PC-3 (cell line): Measurements from ENCODE around the gene SLC4A2. TPM values are rescaled to one million over a fixed set of nuclear protein-coding genes. Genes with fewer than 3 reads are reported as not detected.

Source experiments
- ATAC-seq: fragments of 200-7000 bp; cut with Tn5 transposase; 2 replicates; pipeline ENCODE4 v1.9.1; 2020; ENCODE audit warnings: mild to moderate bottlenecking, moderate library complexity
- BruUV-seq: library from RNA; stranded (reverse); fragments of 400-500 nt; replicated peaks from 2 replicates; lab custom pipeline; 2021; lab: Mats Ljungman, UMichigan
- CTCF ChIA-PET: fragments of 300-600 bp; sonication (Branson Sonifier 250); formaldehyde crosslinking; loops from one replicate; lab custom pipeline; 2022; ENCODE audit warnings: antibody characterized with exemption; lab: Charles Lee
- POLR2A ChIA-PET: fragments of 300-600 bp; sonication (Branson Sonifier 250); formaldehyde crosslinking; loops from one replicate; lab custom pipeline; 2022; ENCODE audit warnings: antibody characterized with exemption; ENCODE audit not compliant: unreplicated experiment; lab: Charles Lee
- DNase-seq: peaks from one replicate; pipeline ENCODE4 v3.0.0-alpha.2; 2015
- H2AFZ ChIP-seq: fragments of 300-600 bp; sonication (generic); 2 replicates; pipeline ENCODE4 v1.6.0; 2016; ENCODE audit warnings: antibody characterized with exemption, low read length
- H3F3A ChIP-seq: fragments of 300-600 bp; sonication (generic); one replicate; pipeline ENCODE4 v1.6.0; 2017; ENCODE audit warnings: antibody characterized with exemption, low read length, control low read depth, mild to moderate bottlenecking; ENCODE audit not compliant: unreplicated experiment
- H3K27ac ChIP-seq: fragments of 300-600 bp; sonication (generic); 2 replicates; pipeline ENCODE4 v1.5.1; 2016; ENCODE audit warnings: mild to moderate bottlenecking, low read length
- H3K27me3 ChIP-seq: fragments of 300-600 bp; sonication (generic); 2 replicates; pipeline ENCODE4 v1.6.1; 2016; ENCODE audit warnings: low read length, mixed read lengths
- H3K36me3 ChIP-seq: fragments of 300-600 bp; sonication (generic); 2 replicates; pipeline ENCODE4 v1.6.1; 2016; ENCODE audit warnings: low read depth, mixed run types, low read length, mixed read lengths
- H3K4me1 ChIP-seq: fragments of 300-600 bp; sonication (generic); 2 replicates; pipeline ENCODE4 v1.5.1; 2016; ENCODE audit warnings: low read length; ENCODE audit not compliant: insufficient read depth
- H3K4me2 ChIP-seq: fragments of 300-600 bp; sonication (generic); 2 replicates; pipeline ENCODE4 v1.6.0; 2016; ENCODE audit warnings: low read length
- H3K4me3 ChIP-seq: fragments of 300-600 bp; sonication (generic); 2 replicates; pipeline ENCODE4 v1.5.1; 2016; ENCODE audit warnings: mild to moderate bottlenecking, low read length, mixed read lengths
- H3K79me2 ChIP-seq: fragments of 300-600 bp; sonication (generic); 2 replicates; pipeline ENCODE4 v1.6.1; 2017; ENCODE audit warnings: low read length, mixed read lengths
- H3K9ac ChIP-seq: fragments of 300-600 bp; sonication (generic); 2 replicates; pipeline ENCODE4 v1.6.0; 2016; ENCODE audit warnings: mild to moderate bottlenecking, low read length
- H3K9me2 ChIP-seq: fragments of 300-600 bp; sonication (generic); replicated peaks from 2 replicates; pipeline ENCODE4 v1.6.1; 2016; ENCODE audit warnings: mixed run types, low read length, mixed read lengths
- H3K9me3 ChIP-seq: fragments of 300-600 bp; sonication (generic); 2 replicates; pipeline ENCODE4 v1.6.1; 2016; ENCODE audit warnings: low read length, mixed read lengths
- H4K20me1 ChIP-seq: fragments of 300-600 bp; sonication (generic); 2 replicates; pipeline ENCODE4 v1.6.1; 2016; ENCODE audit warnings: low read length, mixed read lengths
- EZH2 ChIP-seq: fragments of 300-600 bp; sonication (generic); IDR thresholded peaks from one replicate; pipeline ENCODE4 v1.6.1; 2017; ENCODE audit warnings: antibody characterized with exemption, mild to moderate bottlenecking, low read length; ENCODE audit not compliant: unreplicated experiment
- EZH2phosphoT487 ChIP-seq: fragments of 300-600 bp; sonication (generic); IDR thresholded peaks from 2 replicates; pipeline ENCODE4 v1.6.1; 2018; ENCODE audit warnings: mild to moderate bottlenecking, antibody characterized with exemption, low read length, borderline replicate concordance
- intact Hi-C: fragments of 100-400 bp; cut with micrococcal nuclease; formaldehyde crosslinking; loops from 2 replicates; pipeline ENCODE4 v1.9.0; 2023
- total RNA-seq: library from RNA; depleted of rRNA; stranded (reverse); fragments of >200 nt; gene quantifications from 2 replicates; pipeline ENCODE4 v1.2.3, GENCODE V29; 2014; rRNA removed
- TF ChIP-seq, protein P1 (sequence below): fragments of 300-600 bp; sonication (generic); conservative IDR thresholded peaks from 2 replicates; pipeline ENCODE4 v1.5.1; 2017; ENCODE audit warnings: antibody characterized with exemption, low read depth, mild to moderate bottlenecking, low read length

SLC4A2 gene
- total RNA-seq, 1 experiment from 2014 or later, result 284 TPM

DNA sequence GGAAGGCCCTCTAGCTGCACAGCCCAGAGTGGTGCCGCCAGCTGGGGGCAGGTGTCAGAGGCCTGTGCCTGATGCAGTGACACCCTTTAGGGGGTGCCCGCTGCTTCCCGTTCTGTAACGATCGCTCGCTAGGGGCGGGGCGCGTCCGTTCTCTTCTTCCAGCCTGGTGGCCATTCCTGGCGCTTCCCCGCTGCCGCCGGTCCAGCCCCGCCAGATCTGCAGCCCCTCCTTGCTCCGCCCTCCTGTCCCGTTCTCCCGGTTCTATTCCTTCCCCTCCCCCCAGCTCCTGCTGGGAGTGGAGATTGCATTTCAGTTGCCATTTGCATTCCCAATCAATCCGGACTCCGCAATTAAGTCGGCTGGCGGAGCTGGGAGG, 66.1 kb downstream of the SLC4A2 start:
- H3K4me1 ChIP-seq, result no peaks in the 10 kb centered on the region
- H4K20me1 ChIP-seq, result no peaks in the 10 kb centered on the region
- CTCF ChIA-PET, result no interaction called here
- TF ChIP-seq EZH2 (no peak), EZH2phosphoT487 (no peak)
- TF ChIP-seq, protein P1, sequence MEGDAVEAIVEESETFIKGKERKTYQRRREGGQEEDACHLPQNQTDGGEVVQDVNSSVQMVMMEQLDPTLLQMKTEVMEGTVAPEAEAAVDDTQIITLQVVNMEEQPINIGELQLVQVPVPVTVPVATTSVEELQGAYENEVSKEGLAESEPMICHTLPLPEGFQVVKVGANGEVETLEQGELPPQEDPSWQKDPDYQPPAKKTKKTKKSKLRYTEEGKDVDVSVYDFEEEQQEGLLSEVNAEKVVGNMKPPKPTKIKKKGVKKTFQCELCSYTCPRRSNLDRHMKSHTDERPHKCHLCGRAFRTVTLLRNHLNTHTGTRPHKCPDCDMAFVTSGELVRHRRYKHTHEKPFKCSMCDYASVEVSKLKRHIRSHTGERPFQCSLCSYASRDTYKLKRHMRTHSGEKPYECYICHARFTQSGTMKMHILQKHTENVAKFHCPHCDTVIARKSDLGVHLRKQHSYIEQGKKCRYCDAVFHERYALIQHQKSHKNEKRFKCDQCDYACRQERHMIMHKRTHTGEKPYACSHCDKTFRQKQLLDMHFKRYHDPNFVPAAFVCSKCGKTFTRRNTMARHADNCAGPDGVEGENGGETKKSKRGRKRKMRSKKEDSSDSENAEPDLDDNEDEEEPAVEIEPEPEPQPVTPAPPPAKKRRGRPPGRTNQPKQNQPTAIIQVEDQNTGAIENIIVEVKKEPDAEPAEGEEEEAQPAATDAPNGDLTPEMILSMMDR, result no peak
- no peak overlapping the region for H3K9ac ChIP-seq
- no peaks in the 10 kb centered on the region for H3K27me3 ChIP-seq
- intact Hi-C loops, result loop anchor here (2.0 kb wide), 1 partner anchor 177 kb away; no protein-coding TSS in a partner anchor
- no peaks in the 10 kb centered on the region for H3K9me2 ChIP-seq
- no peak overlapping the region for H3K4me3 ChIP-seq
- H3K27ac ChIP-seq, result no peak overlapping the region
- BruUV-seq, result no TSS peak
- ATAC-seq (no peak), DNase-seq (no peak)
- H3K79me2 ChIP-seq, result no peaks in the 10 kb centered on the region
- no peak overlapping the region for H3K4me2 ChIP-seq
- H2AFZ ChIP-seq, result no peak overlapping the region
- no peaks in the 10 kb centered on the region for H3K9me3 ChIP-seq
- POLR2A ChIA-PET, result no interaction called here
- H3F3A ChIP-seq, result no peaks in the 10 kb centered on the region
- H3K36me3 ChIP-seq, result peaks cover 11% of the 10 kb centered on the region

DNA sequence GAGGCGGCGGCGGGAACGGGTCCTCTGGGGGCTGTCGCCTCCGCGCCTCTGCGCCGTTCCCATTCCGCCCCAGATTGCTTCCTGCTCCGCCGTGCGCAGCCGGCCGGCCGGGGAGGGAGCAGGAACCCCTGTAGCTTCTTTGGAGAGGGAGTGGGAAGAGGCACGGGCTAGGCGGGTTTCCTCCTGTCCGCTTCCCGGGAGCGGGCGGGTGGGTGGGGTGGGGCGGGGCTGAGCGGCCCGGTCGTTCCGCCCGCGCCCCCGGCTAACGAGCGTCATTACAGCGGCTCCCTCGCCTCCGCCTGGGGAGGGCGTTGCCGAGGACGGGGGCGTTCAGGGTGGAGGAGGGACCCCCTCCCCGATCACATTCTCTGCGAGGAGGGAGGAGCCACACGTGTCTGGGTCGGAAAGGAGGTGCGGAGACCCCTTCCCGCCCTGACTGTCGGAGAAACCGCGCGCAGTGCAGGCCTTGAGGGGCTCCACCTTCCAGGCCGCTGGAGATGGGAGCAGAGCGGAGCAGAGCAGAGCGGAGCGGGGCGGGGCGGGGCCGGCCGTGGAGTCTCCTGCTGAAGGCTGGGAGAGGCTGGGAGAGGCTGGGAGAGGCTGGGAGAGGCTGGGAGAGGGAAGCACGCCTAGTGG, 66.6 kb downstream of the SLC4A2 start:
- Histone ChIP-seq H3F3A (no peaks in the 10 kb centered on the region), H3K4me3 (no peak overlapping the region), H3K36me3 (peaks cover 12% of the 10 kb centered on the region), H3K4me2 (no peak overlapping the region), H4K20me1 (no peaks in the 10 kb centered on the region), H3K27ac (no peak overlapping the region), H3K4me1 (no peaks in the 10 kb centered on the region), H3K9me3 (no peaks in the 10 kb centered on the region), H2AFZ (no peak overlapping the region), H3K9me2 (no peaks in the 10 kb centered on the region), H3K27me3 (no peaks in the 10 kb centered on the region), H3K79me2 (no peaks in the 10 kb centered on the region), H3K9ac (no peak overlapping the region)
- TF ChIP-seq EZH2phosphoT487 (no peak), EZH2 (no peak)
- TF ChIP-seq, protein P1, result no peak
- no peak for ATAC-seq
- DNase-seq, result no peak
- intact Hi-C loops, result loop anchor here (2.0 kb wide), 1 partner anchor 177 kb away; no protein-coding TSS in a partner anchor
- BruUV-seq, result no TSS peak
- CTCF ChIA-PET, result no interaction called here
- POLR2A ChIA-PET, result no interaction called here

Other genes starting within 250 kb of the SLC4A2 start
- gene AOC1, start 207.1 kb upstream of the SLC4A2 start, total RNA-seq, result not detected in 2 replicates
- gene KCNH2, start 81.3 kb upstream of the SLC4A2 start, total RNA-seq, result 0.84 and 1.6 TPM in 2 replicates
- gene NOS3, start 68.6 kb upstream of the SLC4A2 start, total RNA-seq, result 0.66 and 2.5 TPM in 2 replicates
- gene ATG9B, start 35.1 kb upstream of the SLC4A2 start, total RNA-seq, result 1.2 and 1.3 TPM in 2 replicates
- 58.4 and 95.7 TPM in 2 replicates for gene ABCB8, start 31.1 kb upstream of the SLC4A2 start, total RNA-seq
- gene ASIC3, start 11.1 kb upstream of the SLC4A2 start, total RNA-seq, result 1.7 and 2.6 TPM in 2 replicates
- 30.6 and 40.1 TPM in 2 replicates for gene CDK5, start 1.7 kb upstream of the SLC4A2 start, total RNA-seq
- gene FASTK, start 21.2 kb downstream of the SLC4A2 start, total RNA-seq, result 163 and 211 TPM in 2 replicates
- 52.1 and 71.6 TPM in 2 replicates for gene TMUB1, start 23.9 kb downstream of the SLC4A2 start, total RNA-seq
- 53.5 and 88.2 TPM in 2 replicates for gene AGAP3, start 26.9 kb downstream of the SLC4A2 start, total RNA-seq
- not detected in 2 replicates for gene GBX1, start 108.1 kb downstream of the SLC4A2 start, total RNA-seq
- gene ASB10, start 127.7 kb downstream of the SLC4A2 start, total RNA-seq, result not detected in 2 replicates
- not detected in 2 replicates for gene H2BK1, start 150.9 kb downstream of the SLC4A2 start, total RNA-seq
- 55.5 and 75.0 TPM in 2 replicates for gene ABCF2, start 167.6 kb downstream of the SLC4A2 start, total RNA-seq
- 30.1 and 36.5 TPM in 2 replicates for gene CHPF2, start 172.9 kb downstream of the SLC4A2 start, total RNA-seq
- gene SMARCD3, start 189.1 kb downstream of the SLC4A2 start, total RNA-seq, result 8.6 and 9.1 TPM in 2 replicates